Measurements from ENCODE around the gene BIN1. TPM values are rescaled to one million over a fixed set of nuclear protein-coding genes. Genes with fewer than 3 reads are reported as not detected.

BIN1 gene
- total RNA-seq, 1 experiment from 2014 or later, result 58.9 TPM

DNA sequence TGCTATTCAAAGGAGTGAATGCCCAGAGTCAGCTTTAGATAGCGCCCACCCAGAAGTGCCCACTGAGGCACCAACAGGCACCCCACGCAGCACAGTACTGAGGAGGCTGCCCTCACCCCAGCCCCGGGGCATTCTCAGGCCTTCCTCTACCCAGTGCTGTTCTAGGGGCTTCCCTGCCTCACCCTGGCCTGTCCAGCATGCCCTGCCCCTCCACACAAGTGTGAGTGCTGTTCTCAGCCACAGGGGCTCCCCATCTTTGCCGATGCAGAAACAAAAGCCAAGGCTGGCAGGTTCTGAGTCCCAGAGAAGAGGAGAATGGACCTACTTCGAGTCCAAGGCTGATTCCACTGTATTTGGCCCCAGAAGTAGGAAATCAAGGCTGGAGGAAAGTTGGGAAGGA lies 15.8 kb downstream of the BIN1 start:
- no TSS peak for BruUV-seq (replicated peaks)
- TF ChIP-seq EZH2phosphoT487 (IDR thresholded peaks at IDR 0.05; ENCODE audit: borderline replicate concordance, low read length) (no peak), EZH2 (IDR thresholded peaks at IDR 0.05; ENCODE audit: low read length, unreplicated experiment) (no peak)
- TF ChIP-seq, protein P1, sequence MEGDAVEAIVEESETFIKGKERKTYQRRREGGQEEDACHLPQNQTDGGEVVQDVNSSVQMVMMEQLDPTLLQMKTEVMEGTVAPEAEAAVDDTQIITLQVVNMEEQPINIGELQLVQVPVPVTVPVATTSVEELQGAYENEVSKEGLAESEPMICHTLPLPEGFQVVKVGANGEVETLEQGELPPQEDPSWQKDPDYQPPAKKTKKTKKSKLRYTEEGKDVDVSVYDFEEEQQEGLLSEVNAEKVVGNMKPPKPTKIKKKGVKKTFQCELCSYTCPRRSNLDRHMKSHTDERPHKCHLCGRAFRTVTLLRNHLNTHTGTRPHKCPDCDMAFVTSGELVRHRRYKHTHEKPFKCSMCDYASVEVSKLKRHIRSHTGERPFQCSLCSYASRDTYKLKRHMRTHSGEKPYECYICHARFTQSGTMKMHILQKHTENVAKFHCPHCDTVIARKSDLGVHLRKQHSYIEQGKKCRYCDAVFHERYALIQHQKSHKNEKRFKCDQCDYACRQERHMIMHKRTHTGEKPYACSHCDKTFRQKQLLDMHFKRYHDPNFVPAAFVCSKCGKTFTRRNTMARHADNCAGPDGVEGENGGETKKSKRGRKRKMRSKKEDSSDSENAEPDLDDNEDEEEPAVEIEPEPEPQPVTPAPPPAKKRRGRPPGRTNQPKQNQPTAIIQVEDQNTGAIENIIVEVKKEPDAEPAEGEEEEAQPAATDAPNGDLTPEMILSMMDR (conservative IDR thresholded peaks at IDR 0.05; ENCODE audit: low read depth, low read length), result no peak
- no peak for DNase-seq
- peaks cover 29% of the 10 kb centered on the region for H3K4me1 ChIP-seq (ENCODE audit: insufficient read depth, low read length)
- H3F3A ChIP-seq (ENCODE audit: low read length, unreplicated experiment), result no peaks in the 10 kb centered on the region
- ATAC-seq, result no peak
- H3K9me2 ChIP-seq (replicated peaks; ENCODE audit: low read length), result no peaks in the 10 kb centered on the region
- H3K36me3 ChIP-seq (ENCODE audit: low read depth, low read length), result no peaks in the 10 kb centered on the region
- no peaks in the 10 kb centered on the region for H3K27me3 ChIP-seq (ENCODE audit: low read length)
- no peak overlapping the region for H3K4me3 ChIP-seq (ENCODE audit: low read length)
- ChIA-PET POLR2A (ENCODE audit: unreplicated experiment) (no interaction called here), CTCF (interaction anchor here (0.5 kb wide), 1 partner anchor 81 kb away, joined by 8 read pairs; no protein-coding TSS in a partner anchor)
- H2AFZ ChIP-seq (ENCODE audit: low read length), result no peak overlapping the region
- no peaks in the 10 kb centered on the region for H3K9me3 ChIP-seq (ENCODE audit: low read length)
- H3K27ac ChIP-seq (ENCODE audit: low read length), result no peak overlapping the region
- no peak overlapping the region for H3K4me2 ChIP-seq (ENCODE audit: low read length)
- no peak overlapping the region for H3K9ac ChIP-seq (ENCODE audit: low read length)
- intact Hi-C loops (cut with micrococcal nuclease), result no loop called here
- no peaks in the 10 kb centered on the region for H4K20me1 ChIP-seq (ENCODE audit: low read length)
- peaks cover 14% of the 10 kb centered on the region for H3K79me2 ChIP-seq (ENCODE audit: low read length)

- intact Hi-C loops (cut with micrococcal nuclease), result no loop called here
- Histone ChIP-seq H4K20me1 (ENCODE audit: low read length) (no peaks in the 10 kb centered on the region), H3K27me3 (ENCODE audit: low read length) (no peaks in the 10 kb centered on the region), H3K4me2 (ENCODE audit: low read length) (no peak overlapping the region), H3K4me1 (ENCODE audit: insufficient read depth, low read length) (peaks cover 27% of the 10 kb centered on the region), H2AFZ (ENCODE audit: low read length) (no peak overlapping the region), H3K36me3 (ENCODE audit: low read depth, low read length) (no peaks in the 10 kb centered on the region), H3K9me2 (replicated peaks; ENCODE audit: low read length) (no peaks in the 10 kb centered on the region), H3K4me3 (ENCODE audit: low read length) (no peak overlapping the region), H3K9ac (ENCODE audit: low read length) (no peak overlapping the region), H3K27ac (ENCODE audit: low read length) (no peak overlapping the region), H3K79me2 (ENCODE audit: low read length) (peaks cover 13% of the 10 kb centered on the region), H3K9me3 (ENCODE audit: low read length) (no peaks in the 10 kb centered on the region), H3F3A (ENCODE audit: low read length, unreplicated experiment) (no peaks in the 10 kb centered on the region)
- ChIA-PET POLR2A (ENCODE audit: unreplicated experiment) (no interaction called here), CTCF (interaction anchor here (0.5 kb wide), 1 partner anchor 81 kb away, joined by 8 read pairs; no protein-coding TSS in a partner anchor)
- BruUV-seq (replicated peaks), result no TSS peak
- DNase-seq (no peak), ATAC-seq (no peak)
- TF ChIP-seq EZH2phosphoT487 (IDR thresholded peaks at IDR 0.05; ENCODE audit: borderline replicate concordance, low read length) (no peak), EZH2 (IDR thresholded peaks at IDR 0.05; ENCODE audit: low read length, unreplicated experiment) (no peak)
- TF ChIP-seq, protein P1 (conservative IDR thresholded peaks at IDR 0.05; ENCODE audit: low read depth, low read length), result no peak
These were observed 16.5 kb downstream of the BIN1 start for GRCh38 chr2:127090281-127091120.
